ENCODE measurements around the gene FBN2.

The FBN2 gene

GRCh38 chr5:128318691-128319090 lies 219.4 kb downstream of the FBN2 start:
- H3K4me3 ChIP-seq (ENCODE audit: severe bottlenecking): no peak overlapping the region
- TF ChIP-seq CTCF (IDR thresholded peaks at IDR 0.05; ENCODE audit: poor library complexity, severe bottlenecking): no peak
- no peaks in the 10 kb centered on the region for H3K9me3 ChIP-seq (ENCODE audit: severe bottlenecking)
- H3K27ac ChIP-seq (ENCODE audit: poor library complexity, severe bottlenecking): peak overlapping the region; percentile 81
- H3K27me3 ChIP-seq (ENCODE audit: insufficient read depth, poor library complexity, severe bottlenecking): no peaks in the 10 kb centered on the region
- DNase-seq (ENCODE audit: low spot score) (no peak), ATAC-seq (ENCODE audit: low read depth) (peak; percentile 84)
- H3K4me1 ChIP-seq (ENCODE audit: insufficient read depth, poor library complexity, severe bottlenecking): peaks cover 49% of the 10 kb centered on the region
- peaks cover 33% of the 10 kb centered on the region for H3K36me3 ChIP-seq (ENCODE audit: low read depth)

GRCh38 chr5:128317481-128317880 lies 220.6 kb downstream of the FBN2 start:
- Histone ChIP-seq H3K27me3 (ENCODE audit: insufficient read depth, poor library complexity, severe bottlenecking) (no peaks in the 10 kb centered on the region), H3K27ac (ENCODE audit: poor library complexity, severe bottlenecking) (peak overlapping the region; percentile 81), H3K36me3 (ENCODE audit: low read depth) (peaks cover 33% of the 10 kb centered on the region), H3K4me1 (ENCODE audit: insufficient read depth, poor library complexity, severe bottlenecking) (peaks cover 49% of the 10 kb centered on the region), H3K4me3 (ENCODE audit: severe bottlenecking) (no peak overlapping the region), H3K9me3 (ENCODE audit: severe bottlenecking) (no peaks in the 10 kb centered on the region)
- ATAC-seq (ENCODE audit: low read depth): no peak
- TF ChIP-seq CTCF (IDR thresholded peaks at IDR 0.05; ENCODE audit: poor library complexity, severe bottlenecking): no peak
- DNase-seq (ENCODE audit: low spot score): no peak

DNA sequence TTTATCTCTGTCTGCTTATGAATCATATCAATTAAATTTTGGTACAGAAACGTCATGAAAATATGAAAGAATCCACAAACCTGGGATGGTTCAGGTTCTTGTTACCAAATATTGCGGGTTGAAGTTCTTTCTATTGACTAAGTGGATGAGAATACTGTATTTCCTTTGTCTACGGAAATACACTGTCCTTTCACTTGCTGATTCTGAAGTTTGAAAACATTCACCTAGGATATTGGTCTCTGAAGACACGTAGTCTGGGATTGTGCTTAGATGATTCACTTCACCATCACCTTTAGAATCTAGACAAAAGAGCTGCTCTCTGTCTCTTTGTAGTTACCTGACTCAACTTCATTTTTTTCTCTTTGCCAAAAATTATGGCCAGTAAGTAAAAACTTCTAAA lies 222.4 kb downstream of the FBN2 start:
- ATAC-seq (ENCODE audit: low read depth) (peak; percentile 88), DNase-seq (ENCODE audit: low spot score) (no peak)
- Histone ChIP-seq H3K27me3 (ENCODE audit: insufficient read depth, poor library complexity, severe bottlenecking) (no peaks in the 10 kb centered on the region), H3K36me3 (ENCODE audit: low read depth) (peaks cover 51% of the 10 kb centered on the region), H3K4me3 (ENCODE audit: severe bottlenecking) (no peak overlapping the region), H3K27ac (ENCODE audit: poor library complexity, severe bottlenecking) (peak overlapping the region; percentile 81), H3K9me3 (ENCODE audit: severe bottlenecking) (no peaks in the 10 kb centered on the region), H3K4me1 (ENCODE audit: insufficient read depth, poor library complexity, severe bottlenecking) (peaks cover 49% of the 10 kb centered on the region)
- no peak for TF ChIP-seq CTCF (IDR thresholded peaks at IDR 0.05; ENCODE audit: poor library complexity, severe bottlenecking)

GRCh38 chr5:128305341-128305740 lies 232.7 kb downstream of the FBN2 start:
- Histone ChIP-seq H3K4me3 (ENCODE audit: severe bottlenecking) (no peak overlapping the region), H3K27me3 (ENCODE audit: insufficient read depth, poor library complexity, severe bottlenecking) (no peaks in the 10 kb centered on the region), H3K4me1 (ENCODE audit: insufficient read depth, poor library complexity, severe bottlenecking) (no peaks in the 10 kb centered on the region), H3K36me3 (ENCODE audit: low read depth) (peaks cover 97% of the 10 kb centered on the region), H3K27ac (ENCODE audit: poor library complexity, severe bottlenecking) (no peak overlapping the region), H3K9me3 (ENCODE audit: severe bottlenecking) (no peaks in the 10 kb centered on the region)
- no peak for ATAC-seq (ENCODE audit: low read depth)
- DNase-seq (ENCODE audit: low spot score): no peak
- TF ChIP-seq CTCF (IDR thresholded peaks at IDR 0.05; ENCODE audit: poor library complexity, severe bottlenecking): no peak

GRCh38 chr5:128304791-128305190 lies 233.3 kb downstream of the FBN2 start:
- no peak for TF ChIP-seq CTCF (IDR thresholded peaks at IDR 0.05; ENCODE audit: poor library complexity, severe bottlenecking)
- H3K27me3 ChIP-seq (ENCODE audit: insufficient read depth, poor library complexity, severe bottlenecking): no peaks in the 10 kb centered on the region
- no peaks in the 10 kb centered on the region for H3K4me1 ChIP-seq (ENCODE audit: insufficient read depth, poor library complexity, severe bottlenecking)
- H3K4me3 ChIP-seq (ENCODE audit: severe bottlenecking): no peak overlapping the region
- peaks cover 100% of the 10 kb centered on the region for H3K36me3 ChIP-seq (ENCODE audit: low read depth)
- no peak for DNase-seq (ENCODE audit: low spot score)
- H3K27ac ChIP-seq (ENCODE audit: poor library complexity, severe bottlenecking): peak overlapping the region; percentile 11
- ATAC-seq (ENCODE audit: low read depth): no peak
- no peaks in the 10 kb centered on the region for H3K9me3 ChIP-seq (ENCODE audit: severe bottlenecking)
